ENCODE results near the gene OSTC.

Gene OSTC

DNA sequence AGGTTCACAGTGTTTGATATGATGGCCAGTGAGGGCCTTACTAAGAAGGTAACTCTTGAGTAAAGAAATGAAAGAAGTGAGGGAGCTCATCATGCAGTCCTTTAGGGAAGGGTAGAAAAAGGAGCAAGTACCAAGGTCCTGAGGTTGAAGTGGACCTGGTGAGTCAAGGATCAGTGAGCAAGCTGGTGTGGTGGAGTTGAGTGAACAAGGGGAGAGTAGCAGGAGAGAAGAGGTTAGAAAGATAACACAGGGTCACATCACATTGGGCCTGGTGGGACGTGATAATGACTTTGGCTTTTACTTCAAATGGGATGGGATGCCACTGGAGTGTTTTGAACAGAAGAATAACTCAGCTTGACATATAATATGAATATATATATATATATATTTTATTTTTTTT is 44.7 kb downstream of the OSTC start:
- Histone ChIP-seq H3K79me2 (ENCODE audit: low read length) (no peaks in the 10 kb centered on the region), H3K9ac (ENCODE audit: low read length) (no peak overlapping the region), H4K20me1 (ENCODE audit: insufficient read depth, low read length) (no peaks in the 10 kb centered on the region), H3K4me3 (ENCODE audit: low read length) (no peak overlapping the region), H3K27ac (ENCODE audit: low read length) (no peak overlapping the region), H3K36me3 (replicated peaks; ENCODE audit: low read depth, low read length) (no peaks in the 10 kb centered on the region), H2AFZ (ENCODE audit: low read depth, low read length) (no peak overlapping the region), H3K4me1 (ENCODE audit: low read length) (no peaks in the 10 kb centered on the region), H3K9me3 (ENCODE audit: insufficient read depth, low read length) (no peaks in the 10 kb centered on the region), H3K4me2 (ENCODE audit: low read length) (no peak overlapping the region), H3K27me3 (ENCODE audit: low read depth, low read length) (no peaks in the 10 kb centered on the region)
- TF ChIP-seq, protein P1, sequence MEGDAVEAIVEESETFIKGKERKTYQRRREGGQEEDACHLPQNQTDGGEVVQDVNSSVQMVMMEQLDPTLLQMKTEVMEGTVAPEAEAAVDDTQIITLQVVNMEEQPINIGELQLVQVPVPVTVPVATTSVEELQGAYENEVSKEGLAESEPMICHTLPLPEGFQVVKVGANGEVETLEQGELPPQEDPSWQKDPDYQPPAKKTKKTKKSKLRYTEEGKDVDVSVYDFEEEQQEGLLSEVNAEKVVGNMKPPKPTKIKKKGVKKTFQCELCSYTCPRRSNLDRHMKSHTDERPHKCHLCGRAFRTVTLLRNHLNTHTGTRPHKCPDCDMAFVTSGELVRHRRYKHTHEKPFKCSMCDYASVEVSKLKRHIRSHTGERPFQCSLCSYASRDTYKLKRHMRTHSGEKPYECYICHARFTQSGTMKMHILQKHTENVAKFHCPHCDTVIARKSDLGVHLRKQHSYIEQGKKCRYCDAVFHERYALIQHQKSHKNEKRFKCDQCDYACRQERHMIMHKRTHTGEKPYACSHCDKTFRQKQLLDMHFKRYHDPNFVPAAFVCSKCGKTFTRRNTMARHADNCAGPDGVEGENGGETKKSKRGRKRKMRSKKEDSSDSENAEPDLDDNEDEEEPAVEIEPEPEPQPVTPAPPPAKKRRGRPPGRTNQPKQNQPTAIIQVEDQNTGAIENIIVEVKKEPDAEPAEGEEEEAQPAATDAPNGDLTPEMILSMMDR (IDR thresholded peaks at IDR 0.05; ENCODE audit: low read depth, low read length) = no peak
- no peak for TF ChIP-seq EZH2phosphoT487 (IDR thresholded peaks at IDR 0.05; ENCODE audit: low read depth)

DNA sequence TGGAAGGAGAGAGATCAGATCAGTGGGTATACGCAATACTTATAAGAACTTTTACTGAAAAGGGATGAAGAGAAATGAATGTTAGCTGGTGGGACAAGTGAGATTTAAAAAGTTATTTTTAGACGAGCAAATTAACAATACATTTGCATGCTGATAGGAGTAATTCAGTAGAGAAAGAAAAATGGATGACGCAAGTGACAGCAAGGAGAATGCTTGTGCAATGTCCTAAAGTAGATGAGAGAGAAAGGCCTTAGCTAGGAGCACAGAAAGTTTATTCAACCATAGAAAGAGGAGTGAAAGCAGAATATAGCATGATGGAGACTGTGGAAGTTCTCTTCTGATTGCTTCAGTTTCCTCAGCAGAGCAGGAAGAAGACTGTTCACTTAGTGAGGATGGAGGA is 45.8 kb downstream of the OSTC start:
- H3K9ac ChIP-seq (ENCODE audit: low read length) = no peak overlapping the region
- H3K79me2 ChIP-seq (ENCODE audit: low read length) = no peaks in the 10 kb centered on the region
- H3K27ac ChIP-seq (ENCODE audit: low read length) = no peak overlapping the region
- H3K4me2 ChIP-seq (ENCODE audit: low read length) = no peak overlapping the region
- H4K20me1 ChIP-seq (ENCODE audit: insufficient read depth, low read length) = no peaks in the 10 kb centered on the region
- no peaks in the 10 kb centered on the region for H3K36me3 ChIP-seq (replicated peaks; ENCODE audit: low read depth, low read length)
- H2AFZ ChIP-seq (ENCODE audit: low read depth, low read length) = no peak overlapping the region
- H3K4me3 ChIP-seq (ENCODE audit: low read length) = no peak overlapping the region
- TF ChIP-seq, protein P1 (IDR thresholded peaks at IDR 0.05; ENCODE audit: low read depth, low read length) = no peak
- no peak for TF ChIP-seq EZH2phosphoT487 (IDR thresholded peaks at IDR 0.05; ENCODE audit: low read depth)
- H3K9me3 ChIP-seq (ENCODE audit: insufficient read depth, low read length) = no peaks in the 10 kb centered on the region
- H3K27me3 ChIP-seq (ENCODE audit: low read depth, low read length) = no peaks in the 10 kb centered on the region
- H3K4me1 ChIP-seq (ENCODE audit: low read length) = no peaks in the 10 kb centered on the region

DNA sequence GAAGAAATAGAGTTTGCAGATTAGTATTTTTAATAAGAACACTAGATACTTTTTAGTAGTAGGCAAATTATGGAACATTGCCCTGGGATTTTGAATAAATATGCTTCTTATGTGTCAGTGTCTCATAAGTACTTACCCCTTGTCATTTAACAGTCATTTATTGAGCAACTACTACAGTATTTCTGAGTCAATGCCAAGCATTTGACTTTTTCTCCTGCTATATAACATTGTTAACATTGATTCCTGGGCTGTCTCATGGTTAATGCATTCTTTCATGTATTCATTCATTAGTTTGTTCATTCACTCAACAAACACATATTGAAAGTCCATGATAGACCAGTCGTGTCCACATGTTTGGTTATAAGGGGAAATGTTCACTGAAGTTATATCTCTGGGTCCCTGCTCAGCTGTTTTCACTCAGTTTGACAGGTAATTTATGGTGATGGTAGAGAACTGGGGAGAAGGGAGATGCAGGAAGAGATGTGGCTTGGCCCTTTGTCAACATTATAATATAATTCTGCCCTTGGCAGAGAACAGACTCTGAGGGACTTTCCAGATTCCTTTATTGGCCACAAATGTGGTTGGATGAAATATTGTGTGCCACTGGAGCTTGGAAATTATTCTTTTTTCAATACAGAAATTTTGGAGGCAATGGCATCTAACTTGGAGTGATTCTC is 49.8 kb downstream of the OSTC start:
- H3K27ac ChIP-seq (ENCODE audit: low read length) = no peak overlapping the region
- no peaks in the 10 kb centered on the region for H4K20me1 ChIP-seq (ENCODE audit: insufficient read depth, low read length)
- H3K4me3 ChIP-seq (ENCODE audit: low read length) = no peak overlapping the region
- H3K9ac ChIP-seq (ENCODE audit: low read length) = no peak overlapping the region
- no peaks in the 10 kb centered on the region for H3K27me3 ChIP-seq (ENCODE audit: low read depth, low read length)
- no peak overlapping the region for H3K4me2 ChIP-seq (ENCODE audit: low read length)
- H2AFZ ChIP-seq (ENCODE audit: low read depth, low read length) = no peak overlapping the region
- H3K79me2 ChIP-seq (ENCODE audit: low read length) = no peaks in the 10 kb centered on the region
- H3K9me3 ChIP-seq (ENCODE audit: insufficient read depth, low read length) = no peaks in the 10 kb centered on the region
- no peaks in the 10 kb centered on the region for H3K36me3 ChIP-seq (replicated peaks; ENCODE audit: low read depth, low read length)
- no peak for TF ChIP-seq EZH2phosphoT487 (IDR thresholded peaks at IDR 0.05; ENCODE audit: low read depth)
- TF ChIP-seq, protein P1 (IDR thresholded peaks at IDR 0.05; ENCODE audit: low read depth, low read length) = no peak
- no peaks in the 10 kb centered on the region for H3K4me1 ChIP-seq (ENCODE audit: low read length)

DNA sequence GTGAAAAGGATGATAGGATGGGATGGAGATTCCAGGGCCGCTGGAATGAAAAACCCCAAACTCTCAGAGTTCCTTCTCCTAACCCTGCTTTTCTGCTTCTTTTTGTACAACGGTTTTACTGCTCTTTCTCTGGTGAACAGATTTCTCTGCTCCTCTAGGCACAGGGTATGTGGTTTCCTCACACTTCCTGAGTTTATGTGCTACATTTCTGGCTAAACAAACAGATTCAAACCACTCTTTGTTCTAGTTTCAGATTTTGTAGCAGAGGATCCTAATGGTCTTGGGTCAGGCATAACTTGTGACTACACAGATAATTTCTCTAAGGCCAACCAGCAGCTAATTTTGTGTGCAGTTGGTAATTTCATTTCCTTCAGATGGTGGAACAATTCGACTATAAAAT is 52.6 kb downstream of the OSTC start:
- no peak overlapping the region for H3K4me2 ChIP-seq (ENCODE audit: low read length)
- no peak overlapping the region for H3K9ac ChIP-seq (ENCODE audit: low read length)
- no peaks in the 10 kb centered on the region for H4K20me1 ChIP-seq (ENCODE audit: insufficient read depth, low read length)
- no peaks in the 10 kb centered on the region for H3K36me3 ChIP-seq (replicated peaks; ENCODE audit: low read depth, low read length)
- H3K4me1 ChIP-seq (ENCODE audit: low read length) = no peaks in the 10 kb centered on the region
- H3K79me2 ChIP-seq (ENCODE audit: low read length) = no peaks in the 10 kb centered on the region
- no peak overlapping the region for H3K4me3 ChIP-seq (ENCODE audit: low read length)
- no peak overlapping the region for H2AFZ ChIP-seq (ENCODE audit: low read depth, low read length)
- TF ChIP-seq EZH2phosphoT487 (IDR thresholded peaks at IDR 0.05; ENCODE audit: low read depth) = no peak
- TF ChIP-seq, protein P1 (IDR thresholded peaks at IDR 0.05; ENCODE audit: low read depth, low read length) = no peak
- H3K9me3 ChIP-seq (ENCODE audit: insufficient read depth, low read length) = no peaks in the 10 kb centered on the region
- no peak overlapping the region for H3K27ac ChIP-seq (ENCODE audit: low read length)
- no peaks in the 10 kb centered on the region for H3K27me3 ChIP-seq (ENCODE audit: low read depth, low read length)
